DMS153 treated with DMSO at 0.1 percent for 48 hours (cell line): ENCODE measurements around the gene NPC2.
"Not testable (repeated sequence)": the region's sequence is repeated elsewhere in the genome, so short reads cannot be mapped to it uniquely, and the experiment has no call there.

Experiments
- DNase-seq: peaks from one replicate; lab custom pipeline; 2025; ENCODE audit not compliant: unreplicated experiment; lab: John Stamatoyannopoulos, UW

Gene NPC2

GRCh38 chr14:74472601-74473000, 20.5 kb downstream of the NPC2 start:
- no peak for DNase-seq

GRCh38 chr14:74469548-74470518, 23.3 kb downstream of the NPC2 start:
- no peak for DNase-seq

GRCh38 chr14:74468513-74468912, 24.6 kb downstream of the NPC2 start:
- DNase-seq: no peak

- DNase-seq: no peak
These were observed 27.8 kb downstream of the NPC2 start for GRCh38 chr14:74465335-74465734.

- no peak for DNase-seq
These were observed 28.3 kb downstream of the NPC2 start for GRCh38 chr14:74464785-74465184.

- no peak for DNase-seq
These were observed 29.4 kb downstream of the NPC2 start for GRCh38 chr14:74463697-74464096.

- DNase-seq: no peak
These were observed 30.1 kb downstream of the NPC2 start for GRCh38 chr14:74462993-74463392.

GRCh38 chr14:74459976-74460375, 33.1 kb downstream of the NPC2 start:
- DNase-seq: no peak

GRCh38 chr14:74459289-74459946, 33.7 kb downstream of the NPC2 start:
- DNase-seq: no peak

- no peak for DNase-seq
These were observed 35.6 kb downstream of the NPC2 start for GRCh38 chr14:74457565-74457895.

GRCh38 chr14:74456684-74457564, 36.2 kb downstream of the NPC2 start:
- no peak for DNase-seq

GRCh38 chr14:74454397-74454796, 38.7 kb downstream of the NPC2 start:
- DNase-seq: not testable (repeated sequence)

- no peak for DNase-seq
These were observed 48.2 kb downstream of the NPC2 start for GRCh38 chr14:74444866-74445265.

GRCh38 chr14:74442757-74443156, 50.3 kb downstream of the NPC2 start:
- DNase-seq: no peak

GRCh38 chr14:74441113-74441512, 52.0 kb downstream of the NPC2 start:
- no peak for DNase-seq

- no peak for DNase-seq
These were observed 54.7 kb downstream of the NPC2 start for GRCh38 chr14:74438351-74438915.

GRCh38 chr14:74437496-74438053, 55.5 kb downstream of the NPC2 start:
- no peak for DNase-seq

- no peak for DNase-seq
These were observed 58.8 kb downstream of the NPC2 start for GRCh38 chr14:74434294-74434693.

- no peak for DNase-seq
These were observed 63.1 kb downstream of the NPC2 start for GRCh38 chr14:74429991-74430390.
